CD4-positive, alpha-beta T cell treated with Interleukin-2 at 100 ng/mL for 4 hours (primary cell): ENCODE measurements around the gene DOCK6.

ENCODE experiments used
- DNase-seq: peaks from one replicate; pipeline ENCODE4 v3.0.0-alpha.2; 2020; ENCODE audit warnings: low spot score

DOCK6 gene

GRCh38 chr19:11273989-11274388 is 11.7 kb upstream of the DOCK6 start:
- no peak for DNase-seq

GRCh38 chr19:11273296-11273695 is 11.0 kb upstream of the DOCK6 start:
- no peak for DNase-seq

- DNase-seq: no peak
Observed at GRCh38 chr19:11269408-11269807, 7.1 kb upstream of the DOCK6 start.

- no peak for DNase-seq
Observed at GRCh38 chr19:11268783-11269267, 6.5 kb upstream of the DOCK6 start.

- DNase-seq: no peak
Observed at GRCh38 chr19:11267316-11268085, 5.2 kb upstream of the DOCK6 start.

- DNase-seq: no peak
Observed at GRCh38 chr19:11265785-11266236, 3.5 kb upstream of the DOCK6 start.

- no peak for DNase-seq
Observed at GRCh38 chr19:11265177-11265784, 3.0 kb upstream of the DOCK6 start.

- no peak for DNase-seq
Observed at GRCh38 chr19:11264452-11265176, 2.3 kb upstream of the DOCK6 start.

GRCh38 chr19:11263726-11264125 is 1.4 kb upstream of the DOCK6 start:
- DNase-seq: no peak

GRCh38 chr19:11261431-11261970 is 823 bp downstream of the DOCK6 start:
- no peak for DNase-seq

GRCh38 chr19:11260996-11261395 is 1.3 kb downstream of the DOCK6 start:
- DNase-seq: no peak

- DNase-seq: no peak
Observed at GRCh38 chr19:11257846-11258380, 4.4 kb downstream of the DOCK6 start.

GRCh38 chr19:11256189-11256588 is 6.1 kb downstream of the DOCK6 start:
- no peak for DNase-seq

- DNase-seq: no peak
Observed at GRCh38 chr19:11254666-11255065, 7.7 kb downstream of the DOCK6 start.

- no peak for DNase-seq
Observed at GRCh38 chr19:11252665-11253355, 9.5 kb downstream of the DOCK6 start.

- no peak for DNase-seq
Observed at GRCh38 chr19:11251650-11252314, 10.5 kb downstream of the DOCK6 start.

GRCh38 chr19:11251217-11251616 is 11.1 kb downstream of the DOCK6 start:
- no peak for DNase-seq

GRCh38 chr19:11248852-11249251 is 13.5 kb downstream of the DOCK6 start:
- no peak for DNase-seq

- no peak for DNase-seq
Observed at GRCh38 chr19:11247934-11248333, 14.4 kb downstream of the DOCK6 start.

- DNase-seq: no peak
Observed at GRCh38 chr19:11247391-11247790, 14.9 kb downstream of the DOCK6 start.

GRCh38 chr19:11246941-11247340 is 15.4 kb downstream of the DOCK6 start:
- no peak for DNase-seq
